Measurements from ENCODE around the gene OIP5. TPM values are rescaled to one million over a fixed set of nuclear protein-coding genes. Genes with fewer than 3 reads are reported as not detected.

OIP5 gene
- polyA plus RNA-seq, 1 donor (not counting 4 experiments of a cell fraction or from before 2014, with no cell fraction given): 9.8 TPM

DNA sequence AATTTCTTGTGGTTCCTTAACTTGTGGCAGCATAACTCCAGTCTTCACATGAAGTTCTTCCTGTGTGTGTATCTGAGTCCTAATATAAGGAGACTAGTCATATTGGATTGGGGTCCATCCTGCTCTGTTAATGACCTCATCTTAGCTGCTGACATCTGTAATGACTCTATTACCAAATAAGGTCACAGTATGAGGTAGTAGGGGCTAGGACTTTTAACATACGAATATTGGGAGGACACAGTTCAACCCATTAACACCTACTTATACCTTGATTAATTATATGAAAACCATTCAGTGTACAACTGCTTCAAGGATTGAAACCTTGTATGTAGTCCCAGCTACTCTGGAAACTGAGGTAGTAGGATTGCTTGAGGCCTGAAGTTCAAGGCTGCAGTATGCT is 43.9 kb downstream of the OIP5 start:
- no peak for FAIRE-seq
- dilution Hi-C loops (cut with MboI; ENCODE audit: extremely low pct_ligation_motif_present, low sequenced_read_pairs): no loop called here
- H3K4me1 ChIP-seq (ENCODE audit: control insufficient read depth, extremely low read depth, insufficient read depth, low read length): no peaks in the 10 kb centered on the region
- no peaks in the 10 kb centered on the region for H3K9me1 ChIP-seq (ENCODE audit: control insufficient read depth, extremely low read depth, insufficient read depth, low read length)
- H2AFZ ChIP-seq (ENCODE audit: control insufficient read depth, low read length): no peak overlapping the region
- H3K4me3 ChIP-seq (ENCODE audit: control insufficient read depth in 2 of 3, extremely low read depth in 1 of 3, insufficient read depth in 2 of 3, low read depth in 1 of 3, low read length in 3 of 3): no peak overlapping the region
- H3K27me3 ChIP-seq (ENCODE audit: control insufficient read depth, extremely low read depth, insufficient read depth, low read length): no peaks in the 10 kb centered on the region
- peaks cover 42% of the 10 kb centered on the region for H3K79me2 ChIP-seq (ENCODE audit: control insufficient read depth, insufficient read depth, low read length)
- H3K9me3 ChIP-seq (ENCODE audit: control insufficient read depth, low read depth, low read length): no peaks in the 10 kb centered on the region
- TF ChIP-seq, protein P1, sequence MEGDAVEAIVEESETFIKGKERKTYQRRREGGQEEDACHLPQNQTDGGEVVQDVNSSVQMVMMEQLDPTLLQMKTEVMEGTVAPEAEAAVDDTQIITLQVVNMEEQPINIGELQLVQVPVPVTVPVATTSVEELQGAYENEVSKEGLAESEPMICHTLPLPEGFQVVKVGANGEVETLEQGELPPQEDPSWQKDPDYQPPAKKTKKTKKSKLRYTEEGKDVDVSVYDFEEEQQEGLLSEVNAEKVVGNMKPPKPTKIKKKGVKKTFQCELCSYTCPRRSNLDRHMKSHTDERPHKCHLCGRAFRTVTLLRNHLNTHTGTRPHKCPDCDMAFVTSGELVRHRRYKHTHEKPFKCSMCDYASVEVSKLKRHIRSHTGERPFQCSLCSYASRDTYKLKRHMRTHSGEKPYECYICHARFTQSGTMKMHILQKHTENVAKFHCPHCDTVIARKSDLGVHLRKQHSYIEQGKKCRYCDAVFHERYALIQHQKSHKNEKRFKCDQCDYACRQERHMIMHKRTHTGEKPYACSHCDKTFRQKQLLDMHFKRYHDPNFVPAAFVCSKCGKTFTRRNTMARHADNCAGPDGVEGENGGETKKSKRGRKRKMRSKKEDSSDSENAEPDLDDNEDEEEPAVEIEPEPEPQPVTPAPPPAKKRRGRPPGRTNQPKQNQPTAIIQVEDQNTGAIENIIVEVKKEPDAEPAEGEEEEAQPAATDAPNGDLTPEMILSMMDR (optimal IDR thresholded peaks at IDR 0.05 in 1 of 3, IDR thresholded peaks at IDR 0.05 in 1 of 3, conservative IDR thresholded peaks at IDR 0.05 in 1 of 3; ENCODE audit: extremely low read depth in 1 of 3, insufficient read depth in 2 of 3, low read length in 3 of 3): no peak
- no peak for TF ChIP-seq EZH2 (IDR thresholded peaks at IDR 0.05; ENCODE audit: low read length)
- H3K36me3 ChIP-seq (ENCODE audit: control insufficient read depth in 2 of 2, extremely low read depth in 1 of 2, insufficient read depth in 2 of 2, low read length in 2 of 2): peaks cover 4 to 29% of the 10 kb centered on the region in 2 experiments
- no peak overlapping the region for H3K9ac ChIP-seq (ENCODE audit: control insufficient read depth, extremely low read depth, insufficient read depth, low read length)
- H4K20me1 ChIP-seq (ENCODE audit: control insufficient read depth, extremely low read depth, insufficient read depth, low read length): no peaks in the 10 kb centered on the region
- no peak for DNase-seq (ENCODE audit: low read depth, low spot score)
- H3K4me2 ChIP-seq (ENCODE audit: control insufficient read depth, extremely low read depth, insufficient read depth, low read depth, low read length): no peak overlapping the region
- no peak overlapping the region for H3K27ac ChIP-seq (ENCODE audit: control insufficient read depth, insufficient read depth, low read length)

DNA sequence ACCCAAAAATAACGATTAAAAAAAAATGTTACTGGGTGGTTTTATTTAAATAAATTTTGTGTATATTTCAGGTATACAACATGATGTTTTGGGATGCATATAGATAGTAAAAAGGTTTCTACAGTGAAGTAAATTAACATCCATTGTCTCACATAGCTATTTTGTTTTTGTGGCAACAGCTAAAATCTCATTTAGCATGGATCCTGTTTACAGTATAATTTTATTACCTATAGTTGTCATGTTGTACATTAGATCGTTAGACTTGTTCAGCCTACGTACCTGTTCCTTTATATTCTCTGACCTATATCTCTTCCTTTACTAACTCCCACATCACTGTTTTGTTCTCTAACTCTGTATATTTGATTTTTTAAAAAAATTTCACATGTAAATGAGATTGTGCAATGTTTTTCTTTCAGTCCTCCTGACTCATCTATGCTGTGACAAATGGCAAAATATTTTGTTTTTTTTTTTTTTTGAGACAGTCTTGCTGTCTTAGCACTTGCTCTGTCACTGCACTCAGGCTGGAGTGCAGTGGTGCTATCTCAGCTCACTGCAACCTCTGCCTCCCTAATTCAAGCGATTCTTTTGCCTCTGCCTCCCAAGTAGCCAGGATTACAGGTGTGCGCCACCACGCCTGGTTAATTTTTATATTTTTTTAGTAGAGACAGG is 45.6 kb downstream of the OIP5 start:
- no peaks in the 10 kb centered on the region for H3K27me3 ChIP-seq (ENCODE audit: control insufficient read depth, extremely low read depth, insufficient read depth, low read length)
- no peak overlapping the region for H3K4me2 ChIP-seq (ENCODE audit: control insufficient read depth, extremely low read depth, insufficient read depth, low read depth, low read length)

More for the DNA sequence above, 45.6 kb downstream of the OIP5 start:
- peaks cover 7% of the 10 kb centered on the region for H3K4me1 ChIP-seq (ENCODE audit: control insufficient read depth, extremely low read depth, insufficient read depth, low read length)
- no peak overlapping the region for H2AFZ ChIP-seq (ENCODE audit: control insufficient read depth, low read length)
- no peak overlapping the region for H3K27ac ChIP-seq (ENCODE audit: control insufficient read depth, insufficient read depth, low read length)
- no peaks in the 10 kb centered on the region for H3K9me3 ChIP-seq (ENCODE audit: control insufficient read depth, low read depth, low read length)
- dilution Hi-C loops (cut with MboI; ENCODE audit: extremely low pct_ligation_motif_present, low sequenced_read_pairs): no loop called here
- no peaks in the 10 kb centered on the region for H3K9me1 ChIP-seq (ENCODE audit: control insufficient read depth, extremely low read depth, insufficient read depth, low read length)
- DNase-seq (ENCODE audit: low read depth, low spot score) (no peak), FAIRE-seq (no peak)
- TF ChIP-seq, protein P1 (optimal IDR thresholded peaks at IDR 0.05 in 1 of 3, IDR thresholded peaks at IDR 0.05 in 1 of 3, conservative IDR thresholded peaks at IDR 0.05 in 1 of 3; ENCODE audit: extremely low read depth in 1 of 3, insufficient read depth in 2 of 3, low read length in 3 of 3): no peak
- no peak for TF ChIP-seq EZH2 (IDR thresholded peaks at IDR 0.05; ENCODE audit: low read length)
- H3K36me3 ChIP-seq (ENCODE audit: control insufficient read depth in 2 of 2, extremely low read depth in 1 of 2, insufficient read depth in 2 of 2, low read length in 2 of 2): peaks cover 6 to 29% of the 10 kb centered on the region in 2 experiments
- no peak overlapping the region for H3K9ac ChIP-seq (ENCODE audit: control insufficient read depth, extremely low read depth, insufficient read depth, low read length)
- no peak overlapping the region for H3K4me3 ChIP-seq (ENCODE audit: control insufficient read depth in 2 of 3, extremely low read depth in 1 of 3, insufficient read depth in 2 of 3, low read depth in 1 of 3, low read length in 3 of 3)
- no peaks in the 10 kb centered on the region for H4K20me1 ChIP-seq (ENCODE audit: control insufficient read depth, extremely low read depth, insufficient read depth, low read length)
- H3K79me2 ChIP-seq (ENCODE audit: control insufficient read depth, insufficient read depth, low read length): peaks cover 42% of the 10 kb centered on the region

All from keratinocyte (primary cell).